ENCODE results near the gene YWHAQ. TPM values are rescaled to one million over a fixed set of nuclear protein-coding genes. Genes with fewer than 3 reads are reported as not detected.

Gene YWHAQ
- total RNA-seq, 1 donor from 2014 or later, result 172 TPM

DNA sequence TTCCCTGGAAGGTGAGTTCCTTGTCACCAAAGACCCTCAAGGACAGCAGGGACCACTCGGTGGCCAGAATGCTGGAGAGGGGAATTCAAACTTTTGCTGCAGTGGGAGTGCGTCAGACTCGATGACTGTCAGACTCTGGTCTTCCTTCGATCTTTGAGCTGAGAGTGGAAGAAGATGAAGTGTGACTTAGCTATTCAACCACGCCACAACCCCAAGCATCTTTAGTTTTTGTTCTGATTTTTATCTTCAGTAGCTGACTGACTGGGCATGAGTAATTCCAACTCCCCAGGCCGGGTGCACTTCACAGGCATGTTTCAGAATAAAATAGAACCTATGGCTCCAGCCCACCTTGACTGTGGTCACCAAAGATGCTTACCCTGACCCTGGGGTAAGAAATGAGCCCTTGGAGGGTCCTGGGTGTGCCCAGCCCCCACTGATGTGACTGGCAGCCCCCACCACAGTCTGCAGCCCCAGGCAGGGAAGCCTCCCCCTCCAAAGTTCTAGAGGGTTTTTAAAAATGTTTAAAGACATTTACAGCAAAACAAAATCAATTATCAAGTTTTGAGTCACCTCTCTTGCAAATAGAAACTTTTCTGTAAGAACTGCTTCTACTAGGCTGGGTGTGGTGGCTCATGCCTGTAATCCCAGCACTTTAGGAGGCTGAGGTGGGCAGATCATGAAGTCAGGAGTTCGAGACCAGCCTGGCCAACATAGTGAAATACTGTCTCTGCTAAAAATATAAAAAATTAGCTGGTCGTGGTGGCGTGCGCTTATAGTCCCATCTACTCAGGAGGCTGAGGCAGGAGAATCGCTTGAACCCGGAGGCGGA, 24.9 kb upstream of the YWHAQ start:
- no peaks in the 10 kb centered on the region for H3K4me1 ChIP-seq
- no peaks in the 10 kb centered on the region for H3K36me3 ChIP-seq
- TF ChIP-seq, protein P1, sequence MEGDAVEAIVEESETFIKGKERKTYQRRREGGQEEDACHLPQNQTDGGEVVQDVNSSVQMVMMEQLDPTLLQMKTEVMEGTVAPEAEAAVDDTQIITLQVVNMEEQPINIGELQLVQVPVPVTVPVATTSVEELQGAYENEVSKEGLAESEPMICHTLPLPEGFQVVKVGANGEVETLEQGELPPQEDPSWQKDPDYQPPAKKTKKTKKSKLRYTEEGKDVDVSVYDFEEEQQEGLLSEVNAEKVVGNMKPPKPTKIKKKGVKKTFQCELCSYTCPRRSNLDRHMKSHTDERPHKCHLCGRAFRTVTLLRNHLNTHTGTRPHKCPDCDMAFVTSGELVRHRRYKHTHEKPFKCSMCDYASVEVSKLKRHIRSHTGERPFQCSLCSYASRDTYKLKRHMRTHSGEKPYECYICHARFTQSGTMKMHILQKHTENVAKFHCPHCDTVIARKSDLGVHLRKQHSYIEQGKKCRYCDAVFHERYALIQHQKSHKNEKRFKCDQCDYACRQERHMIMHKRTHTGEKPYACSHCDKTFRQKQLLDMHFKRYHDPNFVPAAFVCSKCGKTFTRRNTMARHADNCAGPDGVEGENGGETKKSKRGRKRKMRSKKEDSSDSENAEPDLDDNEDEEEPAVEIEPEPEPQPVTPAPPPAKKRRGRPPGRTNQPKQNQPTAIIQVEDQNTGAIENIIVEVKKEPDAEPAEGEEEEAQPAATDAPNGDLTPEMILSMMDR (IDR thresholded peaks at IDR 0.05), result no peak
- intact Hi-C loops (cut with DNase I), result no loop called here
- no peaks in the 10 kb centered on the region for H3K9me3 ChIP-seq
- no peak for DNase-seq (ENCODE audit: low spot score in 2 of 2)
- no peak overlapping the region for H3K4me3 ChIP-seq
- no peak overlapping the region for H3K27ac ChIP-seq
- H3K27me3 ChIP-seq, result no peaks in the 10 kb centered on the region

DNA sequence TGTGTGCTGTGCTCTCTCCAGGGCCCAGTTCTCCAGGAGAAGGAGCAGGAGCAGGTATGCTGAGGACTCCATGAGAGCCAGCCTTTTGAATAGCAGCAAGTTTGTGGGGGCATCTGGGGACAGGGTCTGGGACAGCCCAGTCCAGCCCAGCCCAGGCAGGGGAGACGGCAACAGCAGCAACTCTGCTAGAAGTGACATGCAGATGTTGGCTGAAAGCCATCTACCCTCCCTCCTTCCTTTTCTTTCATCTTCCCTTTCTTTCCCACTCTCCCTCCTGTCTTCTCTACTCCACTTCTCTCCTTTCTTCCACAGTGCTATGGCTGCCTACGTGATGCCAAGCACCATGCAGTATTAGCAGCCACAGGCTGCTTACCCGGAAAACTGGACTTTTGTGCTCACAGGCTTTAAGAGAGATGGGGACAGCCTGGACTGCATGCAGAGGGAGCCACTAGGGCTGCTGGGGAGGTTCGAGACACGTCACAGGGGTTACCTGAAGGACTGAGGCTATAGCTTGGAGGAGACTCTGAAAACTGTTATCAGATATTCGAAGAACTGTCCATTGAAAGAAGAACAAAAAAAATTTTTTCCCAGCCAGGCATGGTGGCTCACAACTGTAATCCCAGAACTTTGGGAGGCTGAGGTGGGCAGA, 23.8 kb upstream of the YWHAQ start:
- TF ChIP-seq, protein P1 (IDR thresholded peaks at IDR 0.05), result no peak
- no peak for DNase-seq (ENCODE audit: low spot score in 2 of 2)
- intact Hi-C loops (cut with DNase I), result no loop called here
- Histone ChIP-seq H3K9me3 (no peaks in the 10 kb centered on the region), H3K36me3 (no peaks in the 10 kb centered on the region), H3K4me3 (no peak overlapping the region), H3K27me3 (no peaks in the 10 kb centered on the region), H3K4me1 (no peaks in the 10 kb centered on the region), H3K27ac (no peak overlapping the region)

GRCh38 chr2:9653485-9654271, 22.9 kb upstream of the YWHAQ start:
- Histone ChIP-seq H3K36me3 (no peaks in the 10 kb centered on the region), H3K4me3 (no peak overlapping the region), H3K9me3 (no peaks in the 10 kb centered on the region), H3K27me3 (no peaks in the 10 kb centered on the region), H3K4me1 (no peaks in the 10 kb centered on the region), H3K27ac (no peak overlapping the region)
- intact Hi-C loops (cut with DNase I), result no loop called here
- TF ChIP-seq, protein P1 (IDR thresholded peaks at IDR 0.05), result no peak
- no peak for DNase-seq (ENCODE audit: low spot score in 2 of 2)

GRCh38 chr2:9652898-9653479, 22.2 kb upstream of the YWHAQ start:
- Histone ChIP-seq H3K4me1 (no peaks in the 10 kb centered on the region), H3K9me3 (no peaks in the 10 kb centered on the region), H3K27me3 (no peaks in the 10 kb centered on the region), H3K27ac (no peak overlapping the region), H3K36me3 (no peaks in the 10 kb centered on the region), H3K4me3 (no peak overlapping the region)
- TF ChIP-seq, protein P1 (IDR thresholded peaks at IDR 0.05), result no peak
- no peak for DNase-seq (ENCODE audit: low spot score in 2 of 2)
- intact Hi-C loops (cut with DNase I), result no loop called here

DNA sequence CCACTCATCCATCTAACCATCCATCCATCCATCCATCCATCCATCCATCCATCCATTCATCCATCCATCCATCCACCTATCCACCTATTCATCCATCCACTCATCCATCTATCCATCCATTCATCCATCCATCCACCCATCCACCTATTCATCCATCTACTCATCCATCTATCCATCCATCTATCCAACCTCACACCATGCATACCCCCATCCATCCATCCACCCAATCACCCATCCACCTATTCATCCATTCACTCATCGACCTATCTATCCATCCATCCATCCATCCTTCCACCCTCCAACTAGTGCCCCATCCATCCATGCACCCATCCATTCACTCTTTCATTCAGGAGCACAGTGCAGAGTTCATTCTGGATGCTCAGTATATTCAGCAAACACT, 21.5 kb upstream of the YWHAQ start:
- Histone ChIP-seq H3K36me3 (no peaks in the 10 kb centered on the region), H3K4me3 (no peak overlapping the region), H3K27me3 (no peaks in the 10 kb centered on the region), H3K4me1 (no peaks in the 10 kb centered on the region), H3K9me3 (no peaks in the 10 kb centered on the region), H3K27ac (no peak overlapping the region)
- intact Hi-C loops (cut with DNase I), result no loop called here
- TF ChIP-seq, protein P1 (IDR thresholded peaks at IDR 0.05), result no peak
- DNase-seq (ENCODE audit: low spot score in 2 of 2), result no peak

All from ascending aorta (tissue), 2 donors.